ENCODE data around the gene DLG5.
"Not testable (repeated sequence)": the region's sequence is repeated elsewhere in the genome, so short reads cannot be mapped to it uniquely, and the experiment has no call there.

The DLG5 gene

GRCh38 chr10:77780180-77780579, 146.4 kb downstream of the DLG5 start:
- no peaks in the 10 kb centered on the region for H3K27me3 Mint-ChIP-seq (ENCODE audit: low read depth)
- H3K36me3 Mint-ChIP-seq (ENCODE audit: low read depth), result peaks cover 3% of the 10 kb centered on the region
- H3K4me1 Mint-ChIP-seq (ENCODE audit: low read depth), result no peaks in the 10 kb centered on the region
- no peak overlapping the region for H3K27ac Mint-ChIP-seq
- no peak overlapping the region for H3K4me3 Mint-ChIP-seq
- H3K9me3 Mint-ChIP-seq, result peaks cover 22% of the 10 kb centered on the region

- Mint-ChIP-seq H3K27ac (no peak overlapping the region), H3K36me3 (ENCODE audit: low read depth) (peaks cover 3% of the 10 kb centered on the region), H3K4me3 (no peak overlapping the region), H3K4me1 (ENCODE audit: low read depth) (peaks cover 4% of the 10 kb centered on the region), H3K9me3 (peaks cover 22% of the 10 kb centered on the region), H3K27me3 (ENCODE audit: low read depth) (no peaks in the 10 kb centered on the region)
Observed at GRCh38 chr10:77776487-77776886, 150.1 kb downstream of the DLG5 start.

- H3K36me3 Mint-ChIP-seq (ENCODE audit: low read depth), result peaks cover 3% of the 10 kb centered on the region
- no peaks in the 10 kb centered on the region for H3K27me3 Mint-ChIP-seq (ENCODE audit: low read depth)
- no peak overlapping the region for H3K4me3 Mint-ChIP-seq
- H3K27ac Mint-ChIP-seq, result no peak overlapping the region
- peaks cover 4% of the 10 kb centered on the region for H3K4me1 Mint-ChIP-seq (ENCODE audit: low read depth)
- H3K9me3 Mint-ChIP-seq, result peaks cover 22% of the 10 kb centered on the region
Observed at GRCh38 chr10:77774940-77775391, 151.6 kb downstream of the DLG5 start.

- H3K27ac Mint-ChIP-seq, result no peak overlapping the region
Observed at GRCh38 chr10:77773631-77774426, 152.7 kb downstream of the DLG5 start.

DNA sequence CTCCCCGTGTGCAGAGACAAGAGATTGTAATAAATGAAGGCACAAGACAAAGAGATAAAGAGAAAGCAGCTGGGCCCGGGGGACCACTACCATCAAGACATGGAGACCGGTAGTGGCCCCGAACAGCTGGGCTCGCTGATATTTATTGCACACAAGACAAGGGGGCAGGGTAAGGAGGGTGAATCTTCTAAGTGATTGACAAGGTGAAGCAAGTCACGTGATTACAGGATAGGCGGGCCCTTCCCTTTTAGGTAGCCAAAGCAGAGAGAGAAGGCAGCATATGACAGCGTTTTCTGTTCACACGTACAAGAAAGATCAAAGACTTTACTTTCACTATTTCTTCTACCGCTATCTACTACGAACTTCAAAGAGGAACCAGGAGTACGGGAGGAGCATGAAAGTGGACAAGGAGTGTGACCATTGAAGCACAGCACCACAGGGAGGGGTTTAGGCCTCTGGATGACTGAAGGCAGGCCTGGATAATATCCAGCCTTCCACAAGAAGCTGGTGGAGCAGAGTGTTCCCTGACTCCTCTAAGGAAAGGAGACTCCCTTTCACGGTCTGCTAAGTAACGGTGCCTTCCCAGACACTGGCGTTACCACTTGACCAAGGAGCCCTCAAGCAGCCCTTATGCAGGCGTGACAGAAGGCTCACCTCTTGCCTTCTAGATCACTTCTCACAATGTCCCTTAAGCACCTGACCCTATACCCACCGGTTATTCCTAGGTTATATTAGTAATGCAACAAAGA, 153.5 kb downstream of the DLG5 start:
- H3K9me3 Mint-ChIP-seq, result peaks cover 18% of the 10 kb centered on the region
- not testable (repeated sequence) for H3K36me3 Mint-ChIP-seq (ENCODE audit: low read depth); H3K4me1 Mint-ChIP-seq (ENCODE audit: low read depth); H3K4me3 Mint-ChIP-seq; H3K27me3 Mint-ChIP-seq (ENCODE audit: low read depth); H3K27ac Mint-ChIP-seq

More at GRCh38 chr10:77773631-77774426, 152.7 kb downstream of the DLG5 start:
- H3K27me3 Mint-ChIP-seq (ENCODE audit: low read depth), result no peaks in the 10 kb centered on the region
- H3K9me3 Mint-ChIP-seq, result peaks cover 22% of the 10 kb centered on the region
- no peak overlapping the region for H3K4me3 Mint-ChIP-seq
- H3K4me1 Mint-ChIP-seq (ENCODE audit: low read depth), result peaks cover 4% of the 10 kb centered on the region
- peaks cover 3% of the 10 kb centered on the region for H3K36me3 Mint-ChIP-seq (ENCODE audit: low read depth)

- Mint-ChIP-seq H3K27me3 (ENCODE audit: low read depth) (peaks cover 14% of the 10 kb centered on the region), H3K9me3 (peaks cover 15% of the 10 kb centered on the region), H3K27ac (no peak overlapping the region), H3K36me3 (ENCODE audit: low read depth) (peaks cover 3% of the 10 kb centered on the region), H3K4me3 (no peak overlapping the region), H3K4me1 (ENCODE audit: low read depth) (peaks cover 4% of the 10 kb centered on the region)
Observed at GRCh38 chr10:77771851-77772250, 154.7 kb downstream of the DLG5 start.

- Mint-ChIP-seq H3K27me3 (ENCODE audit: low read depth) (peaks cover 18% of the 10 kb centered on the region), H3K27ac (no peak overlapping the region), H3K9me3 (peaks cover 12% of the 10 kb centered on the region), H3K36me3 (ENCODE audit: low read depth) (peaks cover 3% of the 10 kb centered on the region), H3K4me1 (ENCODE audit: low read depth) (peaks cover 4% of the 10 kb centered on the region), H3K4me3 (no peak overlapping the region)
Observed at GRCh38 chr10:77771450-77771849, 155.1 kb downstream of the DLG5 start.

- H3K27me3 Mint-ChIP-seq (ENCODE audit: low read depth), result peaks cover 21% of the 10 kb centered on the region
- H3K27ac Mint-ChIP-seq, result no peak overlapping the region
- H3K36me3 Mint-ChIP-seq (ENCODE audit: low read depth), result no peaks in the 10 kb centered on the region
- H3K4me3 Mint-ChIP-seq, result no peak overlapping the region
- H3K9me3 Mint-ChIP-seq, result peaks cover 6% of the 10 kb centered on the region
- H3K4me1 Mint-ChIP-seq (ENCODE audit: low read depth), result peaks cover 4% of the 10 kb centered on the region
Observed at GRCh38 chr10:77770868-77771175, 155.7 kb downstream of the DLG5 start.

- H3K4me1 Mint-ChIP-seq (ENCODE audit: low read depth), result peaks cover 4% of the 10 kb centered on the region
- H3K27me3 Mint-ChIP-seq (ENCODE audit: low read depth), result peaks cover 21% of the 10 kb centered on the region
- no peak overlapping the region for H3K4me3 Mint-ChIP-seq
Observed at GRCh38 chr10:77770081-77770867, 156.3 kb downstream of the DLG5 start.

DNA sequence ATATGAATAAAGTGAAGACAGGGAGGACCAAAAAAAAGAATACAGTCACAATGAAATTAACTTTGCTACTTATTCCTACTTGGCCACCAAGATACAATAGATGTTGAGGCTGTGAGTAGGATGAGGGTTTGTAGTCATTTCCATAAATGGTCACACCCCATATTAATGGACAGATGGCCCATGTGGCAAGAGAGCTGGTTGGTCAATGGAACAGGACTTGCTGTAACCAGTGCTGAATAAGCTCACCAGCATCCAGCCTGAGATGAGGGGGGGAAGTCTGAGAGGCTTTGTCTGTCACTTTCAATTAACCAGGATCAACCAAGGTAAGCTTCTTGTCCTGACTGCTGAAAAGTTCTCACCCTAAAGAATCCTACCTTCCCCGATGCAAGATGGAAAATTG, 158.5 kb downstream of the DLG5 start:
- H3K27me3 Mint-ChIP-seq (ENCODE audit: low read depth), result peaks cover 21% of the 10 kb centered on the region
- H3K36me3 Mint-ChIP-seq (ENCODE audit: low read depth), result no peaks in the 10 kb centered on the region
- H3K27ac Mint-ChIP-seq, result no peak overlapping the region
- peaks cover 3% of the 10 kb centered on the region for H3K4me1 Mint-ChIP-seq (ENCODE audit: low read depth)
- H3K9me3 Mint-ChIP-seq, result no peaks in the 10 kb centered on the region
- H3K4me3 Mint-ChIP-seq, result no peak overlapping the region

More at GRCh38 chr10:77770081-77770867, 156.3 kb downstream of the DLG5 start:
- Mint-ChIP-seq H3K9me3 (peaks cover under 1% of the 10 kb centered on the region), H3K27ac (no peak overlapping the region), H3K36me3 (ENCODE audit: low read depth) (no peaks in the 10 kb centered on the region)

GRCh38 chr10:77763453-77764430, 162.8 kb downstream of the DLG5 start:
- Mint-ChIP-seq H3K36me3 (ENCODE audit: low read depth) (no peaks in the 10 kb centered on the region), H3K4me3 (no peak overlapping the region), H3K27me3 (ENCODE audit: low read depth) (peaks cover 21% of the 10 kb centered on the region), H3K27ac (no peak overlapping the region), H3K9me3 (no peaks in the 10 kb centered on the region), H3K4me1 (ENCODE audit: low read depth) (no peaks in the 10 kb centered on the region)

- H3K4me3 Mint-ChIP-seq, result not testable (repeated sequence)
Observed at GRCh38 chr10:77758406-77758805, 168.1 kb downstream of the DLG5 start.

GRCh38 chr10:77756319-77757232, 170.0 kb downstream of the DLG5 start:
- no peaks in the 10 kb centered on the region for H3K36me3 Mint-ChIP-seq (ENCODE audit: low read depth)
- H3K27ac Mint-ChIP-seq, result no peak overlapping the region
- no peaks in the 10 kb centered on the region for H3K9me3 Mint-ChIP-seq
- H3K4me1 Mint-ChIP-seq (ENCODE audit: low read depth), result no peaks in the 10 kb centered on the region
- H3K27me3 Mint-ChIP-seq (ENCODE audit: low read depth), result peaks cover 34% of the 10 kb centered on the region
- no peak overlapping the region for H3K4me3 Mint-ChIP-seq

More at GRCh38 chr10:77758406-77758805, 168.1 kb downstream of the DLG5 start:
- H3K27ac Mint-ChIP-seq; H3K4me1 Mint-ChIP-seq (ENCODE audit: low read depth); H3K9me3 Mint-ChIP-seq; H3K36me3 Mint-ChIP-seq (ENCODE audit: low read depth): not testable (repeated sequence)
- peaks cover 23% of the 10 kb centered on the region for H3K27me3 Mint-ChIP-seq (ENCODE audit: low read depth)
